Stimulated activated CD8-positive, alpha-beta memory T cell treated with anti-CD3 and anti-CD28 coated beads, Interleukin-4, amount 100 ng/mL, for 48 hours (primary cell): ENCODE measurements around the gene C14orf93.

ENCODE experiments used
- DNase-seq: peaks from one replicate; pipeline ENCODE4 v3.0.0-alpha.2; 2020

Gene C14orf93

DNA sequence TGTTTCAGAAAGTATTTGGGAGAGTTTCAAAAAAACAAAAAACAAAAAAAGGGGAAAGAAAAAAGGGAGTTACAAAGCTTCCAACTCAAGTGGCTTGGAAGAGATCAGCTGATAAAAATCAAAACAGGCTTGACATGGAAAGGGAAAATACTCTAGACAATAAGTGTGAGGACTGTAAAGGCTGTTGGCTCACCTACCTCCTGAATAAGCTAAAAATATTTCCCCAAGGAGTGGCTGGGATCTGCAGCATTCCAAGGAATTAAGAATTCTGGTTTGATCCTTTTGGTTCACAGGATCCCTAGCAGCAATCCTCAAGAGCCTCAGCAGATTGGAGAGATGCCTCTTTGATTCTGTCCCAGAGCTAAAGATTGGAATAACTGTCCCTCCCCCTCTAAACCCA lies 16.4 kb downstream of the C14orf93 start:
- DNase-seq, result no peak

- no peak for DNase-seq
These were observed 18.1 kb downstream of the C14orf93 start for GRCh38 chr14:22991852-22992251.

DNA sequence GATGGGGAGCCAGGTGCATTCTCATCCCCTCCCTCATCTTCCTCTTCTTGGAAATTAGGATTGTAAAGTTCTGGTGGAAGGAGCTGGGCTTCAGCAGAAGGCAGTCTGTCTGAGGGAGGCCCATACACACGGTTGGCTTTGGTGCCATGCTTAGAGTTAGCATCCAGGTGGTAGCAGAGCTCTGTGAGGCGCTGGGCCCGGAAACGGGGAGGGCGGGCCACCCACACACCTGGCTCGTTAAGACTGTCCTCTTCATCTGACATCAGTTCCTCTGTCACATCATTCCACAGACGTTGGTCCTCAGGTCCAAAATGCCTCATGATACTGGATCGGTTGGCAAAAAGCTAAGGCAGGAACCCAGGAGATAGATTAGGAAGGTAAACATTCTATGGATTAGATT lies 22.7 kb downstream of the C14orf93 start:
- no peak for DNase-seq

GRCh38 chr14:22986508-22987054 lies 23.4 kb downstream of the C14orf93 start:
- peak; percentile 96 for DNase-seq

DNA sequence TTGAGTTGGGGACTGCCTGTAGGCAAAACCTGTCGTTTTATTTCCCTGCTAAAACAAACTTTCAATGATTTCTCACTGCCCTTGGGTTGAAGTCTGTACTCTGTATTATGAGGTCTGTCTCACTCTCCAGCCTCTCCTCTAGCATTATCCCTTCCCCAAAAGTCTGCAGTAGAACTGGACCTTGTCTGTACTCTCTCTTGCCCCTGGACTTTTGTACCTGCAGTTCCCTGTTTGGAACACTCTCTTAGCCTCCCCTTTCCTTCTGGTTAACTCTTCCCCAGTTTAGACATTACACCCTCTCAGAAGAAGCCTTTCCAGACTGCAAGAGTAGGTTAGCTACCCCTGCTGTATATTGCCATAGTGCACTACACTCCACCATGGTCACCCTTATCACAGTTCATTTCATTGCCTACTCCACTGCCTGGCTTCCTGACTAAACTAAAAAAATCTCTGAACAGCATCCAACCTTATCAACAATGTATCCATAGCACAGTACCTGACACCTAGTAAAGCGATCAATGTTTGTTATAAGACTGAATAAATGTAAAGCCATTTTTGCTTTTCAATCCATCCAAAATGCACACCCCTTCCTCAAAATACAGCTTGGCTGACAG lies 23.9 kb downstream of the C14orf93 start:
- no peak for DNase-seq

DNA sequence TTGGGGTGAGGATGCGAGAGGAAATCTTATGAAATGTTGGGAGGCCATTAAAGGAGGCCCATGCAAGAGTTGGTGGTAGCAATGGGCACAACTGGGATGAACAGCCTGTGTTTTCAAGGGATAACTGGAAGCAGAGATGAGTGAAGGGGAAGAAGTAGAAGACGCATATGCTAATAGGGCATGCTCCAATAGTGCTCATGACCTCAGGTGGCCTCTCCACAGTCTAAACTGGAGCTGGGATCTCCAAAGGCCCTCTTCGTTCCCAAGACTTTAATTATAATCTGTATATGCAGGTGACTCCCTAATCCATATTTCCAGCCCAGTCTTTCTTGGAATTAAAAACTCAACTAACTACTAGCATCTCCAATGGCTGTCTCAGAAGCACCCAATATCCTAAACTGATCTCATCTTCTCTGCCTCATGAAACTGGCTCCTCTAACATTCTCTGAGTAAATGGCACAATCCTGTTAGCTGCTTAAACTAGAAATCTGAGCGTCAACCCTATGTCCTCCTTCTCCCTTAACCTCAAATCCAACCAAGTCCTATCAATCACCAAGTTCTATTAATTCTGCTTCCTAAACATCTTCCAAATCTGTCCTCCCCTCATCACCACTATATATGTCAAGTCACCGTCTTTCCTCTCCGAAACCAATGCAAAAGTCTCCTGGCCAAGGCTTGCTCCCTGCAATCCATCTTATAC lies 24.8 kb downstream of the C14orf93 start:
- DNase-seq, result no peak

- DNase-seq, result peak; percentile 83
These were observed 27.3 kb downstream of the C14orf93 start, which contains the start of gene AJUBA for GRCh38 chr14:22982477-22983245. Gene AJUBA (minus strand): TSS chr14:22982551. CDS start chr14:22982266, 285 bp downstream.

- DNase-seq, result peak; percentile 30
These were observed 28.0 kb downstream of the C14orf93 start for GRCh38 chr14:22981876-22982476.

GRCh38 chr14:22981090-22981875 lies 28.7 kb downstream of the C14orf93 start:
- peak; percentile 45 for DNase-seq

DNA sequence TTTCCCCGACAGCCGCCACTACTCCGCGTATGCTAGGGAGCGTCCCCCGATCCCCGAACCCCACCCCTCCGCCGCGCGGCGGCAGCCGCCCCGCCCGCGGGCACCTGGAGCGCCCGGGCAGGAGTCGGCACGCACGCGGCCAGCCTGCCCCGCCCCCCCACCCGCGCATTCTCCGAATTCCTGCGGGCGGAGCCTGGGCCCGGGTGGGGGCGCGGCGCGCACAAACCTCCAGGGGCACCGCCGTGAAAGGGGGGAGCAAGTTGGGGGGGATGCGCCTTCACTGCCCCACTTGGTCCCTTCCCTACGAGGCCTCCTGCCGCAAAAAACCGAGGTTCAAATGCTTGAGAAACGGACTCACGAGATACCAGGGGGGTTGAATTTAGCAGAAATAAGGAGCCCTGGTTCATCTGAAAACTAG lies 29.3 kb downstream of the C14orf93 start:
- DNase-seq, result peak; percentile 44

- no peak for DNase-seq
These were observed 30.1 kb downstream of the C14orf93 start for GRCh38 chr14:22979748-22980392.

GRCh38 chr14:22978981-22979671 lies 30.8 kb downstream of the C14orf93 start:
- DNase-seq, result no peak

DNA sequence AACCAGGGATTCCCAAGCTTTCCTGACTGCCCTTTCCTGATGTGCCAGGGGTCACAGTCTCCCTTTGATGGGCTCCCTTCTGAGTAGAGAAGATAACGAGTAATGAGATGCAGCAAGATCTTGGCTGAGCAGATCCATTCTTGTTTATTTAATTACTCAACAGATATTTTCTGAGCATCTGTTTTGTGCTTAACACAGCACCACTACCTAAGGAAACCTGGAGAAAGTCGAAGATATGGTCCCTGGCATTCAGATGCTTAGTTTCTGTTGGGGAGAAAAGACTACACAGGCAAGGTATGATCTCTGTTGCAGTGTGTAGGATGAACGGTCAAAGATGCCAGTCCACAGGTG lies 31.5 kb downstream of the C14orf93 start:
- no peak for DNase-seq

- DNase-seq, result no peak
These were observed 32.1 kb downstream of the C14orf93 start for GRCh38 chr14:22977684-22978486.

DNA sequence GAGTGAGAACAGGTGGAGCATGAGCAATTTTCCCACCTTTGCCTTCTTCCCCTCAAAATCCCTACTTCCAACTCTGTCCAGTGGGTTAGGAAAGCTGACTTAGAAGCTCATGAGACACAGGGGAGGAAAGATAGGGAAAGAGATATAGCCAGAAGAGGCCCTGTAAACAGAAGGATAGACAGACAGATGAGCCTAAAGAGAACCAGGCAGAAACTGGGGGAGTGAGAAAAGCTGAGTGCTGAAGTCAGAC lies 32.6 kb downstream of the C14orf93 start:
- DNase-seq, result no peak

DNA sequence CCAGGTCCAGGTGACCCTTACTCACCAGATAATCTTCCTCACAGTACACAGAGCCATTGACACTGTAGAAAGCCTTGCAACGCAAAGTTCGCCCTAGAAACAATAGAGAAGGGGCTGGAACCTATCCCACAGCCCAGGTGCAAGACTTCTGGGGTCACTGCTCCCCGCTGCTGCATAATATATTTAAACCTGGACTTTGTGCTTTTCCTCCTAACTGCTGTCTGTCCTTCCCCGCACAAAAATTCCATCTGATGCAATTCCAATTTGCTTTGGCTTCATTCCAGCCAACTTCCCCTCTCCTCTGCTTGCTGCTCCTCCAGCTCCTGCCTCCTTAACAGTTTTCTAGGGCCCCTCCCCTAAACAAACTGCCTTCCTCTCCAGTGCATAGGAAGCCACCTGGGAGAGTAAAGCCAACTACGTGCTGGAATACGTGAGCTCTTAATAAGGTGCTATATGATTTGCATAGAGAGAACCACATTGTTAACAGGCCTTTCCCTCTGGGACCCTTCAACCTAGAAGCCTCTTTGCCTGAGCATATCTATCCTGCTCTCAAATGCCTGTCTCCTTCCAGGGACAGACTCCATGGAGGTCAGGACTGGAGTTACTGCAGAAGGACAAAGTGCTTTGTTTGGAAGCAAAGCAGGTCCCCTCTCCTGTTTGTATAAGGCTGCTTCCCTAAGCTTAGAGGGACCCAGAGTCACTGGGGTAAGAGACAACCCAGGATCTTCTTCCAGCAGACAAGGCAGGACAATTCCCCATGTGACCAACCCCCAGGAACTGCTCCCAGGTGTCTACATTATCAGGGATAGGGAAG lies 33.1 kb downstream of the C14orf93 start:
- DNase-seq, result no peak

- no peak for DNase-seq
These were observed 35.2 kb downstream of the C14orf93 start for GRCh38 chr14:22974530-22975313.

GRCh38 chr14:22973217-22974032 lies 36.5 kb downstream of the C14orf93 start:
- DNase-seq, result peak; percentile 52
